ENCODE results near the gene ABCA12. TPM values are rescaled to one million over a fixed set of nuclear protein-coding genes. Genes with fewer than 3 reads are reported as not detected.

ABCA12 gene
- total and polyA plus RNA-seq, 2 of the 8 experiments (the other 6 are each of a cell fraction or from before 2014, with no cell fraction given), result not detected

DNA sequence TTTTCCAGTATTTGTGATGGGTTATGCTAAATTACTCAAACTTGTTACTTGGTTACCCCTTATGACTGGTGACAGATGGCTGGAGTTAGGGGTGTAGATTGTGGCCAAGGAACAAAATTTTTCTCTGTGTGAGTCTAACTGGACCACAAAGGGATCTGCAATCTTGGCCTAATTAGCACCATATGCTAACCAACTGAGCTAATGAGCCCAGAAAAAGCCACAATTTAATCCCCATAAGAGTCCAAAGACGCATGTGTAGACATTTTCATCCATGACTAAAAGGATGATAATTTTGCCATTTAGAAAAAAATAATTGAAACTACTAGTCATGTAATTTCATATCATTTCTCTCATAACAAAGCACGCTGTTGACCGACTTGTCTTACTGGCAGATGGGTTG is 151.2 kb downstream of the ABCA12 start:
- no peak overlapping the region for H2BK20ac ChIP-seq (ENCODE audit: low read length)
- H3K4me2 ChIP-seq (ENCODE audit: insufficient read depth in 1 of 2, low read depth in 2 of 2, low read length in 2 of 2), result no peak overlapping the region
- no peaks in the 10 kb centered on the region for H3K79me1 ChIP-seq (ENCODE audit: low read depth, low read length)
- no peaks in the 10 kb centered on the region for H3K9me3 ChIP-seq (ENCODE audit: insufficient read depth in 2 of 2, low read depth in 1 of 2, low read length in 1 of 2)
- CTCF ChIA-PET (ENCODE audit: partially characterized antibody), result no interaction called here
- no peak overlapping the region for H3K56ac ChIP-seq (replicated peaks; ENCODE audit: insufficient read length, low read depth, low read length)
- no peaks in the 10 kb centered on the region for H3K4me1 ChIP-seq (replicated peaks in 1 of 4; ENCODE audit: control insufficient read depth in 3 of 4, insufficient read depth in 4 of 4, low read length in 3 of 4)
- H3K18ac ChIP-seq (ENCODE audit: extremely low read depth, low read length), result no peak overlapping the region
- H2BK15ac ChIP-seq (ENCODE audit: low read length), result no peak overlapping the region
- no peak overlapping the region for H2BK120ac ChIP-seq (replicated peaks; ENCODE audit: low read depth, low read length)
- no peak overlapping the region for H3K14ac ChIP-seq (ENCODE audit: insufficient read length)
- no peaks in the 10 kb centered on the region for H3K36me3 ChIP-seq (ENCODE audit: control insufficient read depth in 2 of 4, insufficient read depth in 4 of 4, low read length in 3 of 4)
- H3K23ac ChIP-seq (ENCODE audit: insufficient read length), result no peak overlapping the region
- TF ChIP-seq SIN3A (conservative IDR thresholded peaks at IDR 0.05 in 1 of 2, IDR thresholded peaks at IDR 0.05 in 1 of 2; ENCODE audit: low read depth in 1 of 2, low read length in 2 of 2) (no peak), KDM5A (IDR thresholded peaks at IDR 0.05; ENCODE audit: low read length) (no peak), KDM4A (IDR thresholded peaks at IDR 0.05; ENCODE audit: low read depth, low read length, severe bottlenecking) (no peak), EP300 (IDR thresholded peaks at IDR 0.05; ENCODE audit: borderline replicate concordance in 1 of 2, low read depth in 2 of 2, low read length in 2 of 2) (no peak), TEAD4 (IDR thresholded peaks at IDR 0.05; ENCODE audit: low read depth, low read length) (no peak), POU5F1 (IDR thresholded peaks at IDR 0.05; ENCODE audit: low read depth, low read length) (no peak), CEBPB (IDR thresholded peaks at IDR 0.05; ENCODE audit: low read depth, low read length) (no peak), GABPA (IDR thresholded peaks at IDR 0.05; ENCODE audit: borderline replicate concordance, insufficient read depth, low read length) (no peak), FOSL1 (IDR thresholded peaks at IDR 0.05; ENCODE audit: insufficient read depth, low read depth, low read length) (no peak), SP1 (IDR thresholded peaks at IDR 0.05; ENCODE audit: low read depth, low read length) (no peak)
- FAIRE-seq (no peak), DNase-seq (ENCODE audit: low read depth in 1 of 2, low spot score in 2 of 2) (no peak)
- H3K27ac ChIP-seq (ENCODE audit: low read depth, low read length), result no peak overlapping the region
- no peak overlapping the region for H2BK12ac ChIP-seq (ENCODE audit: low read depth, low read length)
- H3K4me3 ChIP-seq (ENCODE audit: extremely low read depth in 1 of 4, insufficient read depth in 2 of 4, low read depth in 3 of 4, low read length in 4 of 4), result no peak overlapping the region
- no peak overlapping the region for H4K5ac ChIP-seq (ENCODE audit: insufficient read length, low read depth, low read length)
- POLR2A ChIA-PET (ENCODE audit: partially characterized antibody), result no interaction called here
- no peak overlapping the region for H2AK5ac ChIP-seq (ENCODE audit: low read depth, low read length)
- no peak overlapping the region for H4K91ac ChIP-seq (replicated peaks; ENCODE audit: insufficient read length, low read length)
- WGBS, 2 experiments (ENCODE audit: extremely low coverage in 1 of 2, insufficient coverage in 1 of 2, insufficient read length in 1 of 2, insufficient replicate concordance in 2 of 2, low coverage in 1 of 2, low lambda C conversion rate in 2 of 2, missing lambda C conversion rate in 1 of 2), result 88% methylated on average over 3 of the region's 3 CpGs; no CpG with 5 or more reads in 1 of the 2 experiments
- no peaks in the 10 kb centered on the region for H3K27me3 ChIP-seq (replicated peaks in 1 of 4; ENCODE audit: control insufficient read depth in 3 of 4, extremely low read depth in 1 of 4, insufficient read depth in 3 of 4, low read length in 3 of 4)
- no peaks in the 10 kb centered on the region for H4K20me1 ChIP-seq (replicated peaks in 1 of 2; ENCODE audit: control insufficient read depth in 1 of 2, insufficient read depth in 2 of 2, low read length in 2 of 2)
- no peak overlapping the region for H4K8ac ChIP-seq (ENCODE audit: extremely low read depth, insufficient read depth, low read length)
- no peak overlapping the region for H2AFZ ChIP-seq (ENCODE audit: low read length)
- no peak overlapping the region for H2BK5ac ChIP-seq (ENCODE audit: low read depth, low read length)
- no peaks in the 10 kb centered on the region; the same call in 1 of the 2 replicates for H3K23me2 ChIP-seq (ENCODE audit: low read depth, low read length)
- no peaks in the 10 kb centered on the region for H3K79me2 ChIP-seq (ENCODE audit: control insufficient read depth in 1 of 2, insufficient read depth in 2 of 2, low read length in 2 of 2)
- H3K4ac ChIP-seq (replicated peaks; ENCODE audit: insufficient read length, low read depth, low read length), result no peak overlapping the region
- H3K9ac ChIP-seq (replicated peaks in 1 of 4; ENCODE audit: extremely low read depth in 1 of 4, low read depth in 3 of 4, low read length in 3 of 4), result no peak overlapping the region
